HEK293 (cell line): ENCODE measurements around the gene ZNF771.

ENCODE experiments used
- CTCF ChIA-PET: fragments of 350-600 bp; formaldehyde crosslinking; extraction: SDS; loops from one replicate; lab custom pipeline; 2021; ENCODE audit warnings: antibody characterized with exemption; lab: Yijun Ruan, JAX
- POLR2A ChIA-PET: fragments of 300-600 bp; formaldehyde crosslinking; extraction: SDS; loops from one replicate; lab custom pipeline; 2020; ENCODE audit warnings: antibody characterized with exemption, inconsistent platforms; lab: Yijun Ruan, JAX
- H3K27ac ChIP-seq: fragments of 200-500 bp; sonication (Bioruptor generic); 2 replicates; pipeline ENCODE4 v1.5.1; 2014; ENCODE audit warnings: low read depth, low read length, control low read depth, inconsistent platforms; ENCODE audit errors: extremely low read depth
- H3K36me3 ChIP-seq, 2 experiments: fragments of 200-500 bp in 1 of 2; sonication (Bioruptor generic) in 1 of 2; 1 replicate in 1 of 2; 2 replicates in 1 of 2; pipeline ENCODE4 v1.5.1; 2014 to 2017; ENCODE audit warnings: inconsistent platforms in 2 of 2, low read length in 2 of 2; ENCODE audit not compliant: control insufficient read depth in 2 of 2, insufficient read depth in 1 of 2
- H3K4me1 ChIP-seq: fragments of 200-500 bp; sonication (Bioruptor generic); 2 replicates; pipeline ENCODE4 v1.5.1; 2014; ENCODE audit warnings: mild to moderate bottlenecking, low read length, inconsistent platforms; ENCODE audit not compliant: control insufficient read depth, insufficient read depth
- H3K4me3 ChIP-seq: 2 replicates; pipeline ENCODE4 v1.5.1; 2011; ENCODE audit warnings: low read depth, mild to moderate bottlenecking, control low read depth, low read length, moderate library complexity
- H3K9me3 ChIP-seq: fragments of 200-500 bp; sonication (Bioruptor generic); 2 replicates; pipeline ENCODE4 v1.5.1; 2014; ENCODE audit warnings: low read depth, low read length, inconsistent platforms; ENCODE audit not compliant: control insufficient read depth, insufficient read depth
- CTCF ChIP-seq: fragments of 450-650 bp; formaldehyde crosslinking; IDR thresholded peaks from 2 replicates; pipeline ENCODE4 v1.5.1; 2016; ENCODE audit warnings: missing biosample characterization, missing genetic modification characterization
- OVOL3 ChIP-seq: fragments of 450-650 bp; formaldehyde crosslinking; IDR thresholded peaks from 2 replicates; pipeline ENCODE4 v1.5.1; 2016; ENCODE audit warnings: missing biosample characterization, missing genetic modification characterization
- SCRT1 ChIP-seq: fragments of 450-650 bp; formaldehyde crosslinking; IDR thresholded peaks from 2 replicates; pipeline ENCODE4 v1.5.1; 2016; ENCODE audit warnings: missing biosample characterization, missing genetic modification characterization, borderline replicate concordance
- SCRT2 ChIP-seq: fragments of 450-650 bp; formaldehyde crosslinking; IDR thresholded peaks from 2 replicates; pipeline ENCODE4 v1.5.1; 2016; ENCODE audit warnings: missing biosample characterization, missing genetic modification characterization
- SP2 ChIP-seq: fragments of 450-650 bp; formaldehyde crosslinking; IDR thresholded peaks from 2 replicates; pipeline ENCODE4 v1.5.1; 2016; ENCODE audit warnings: missing biosample characterization, missing genetic modification characterization
- ZBTB11 ChIP-seq: fragments of 450-650 bp; formaldehyde crosslinking; conservative IDR thresholded peaks from 2 replicates; pipeline ENCODE4 v1.5.1; 2016; ENCODE audit warnings: low read depth, missing biosample characterization, missing genetic modification characterization
- ZFHX2 ChIP-seq: fragments of 450-650 bp; formaldehyde crosslinking; conservative IDR thresholded peaks from 2 replicates; pipeline ENCODE4 v1.5.1; 2016; ENCODE audit warnings: missing biosample characterization, missing genetic modification characterization
- ZNF114 ChIP-seq: fragments of 450-650 bp; formaldehyde crosslinking; IDR thresholded peaks from 2 replicates; pipeline ENCODE4 v1.5.0; 2017; ENCODE audit warnings: missing biosample characterization, missing genetic modification characterization
- ZNF138 ChIP-seq: fragments of 450-650 bp; formaldehyde crosslinking; IDR thresholded peaks from 2 replicates; pipeline ENCODE4 v1.5.1; 2016; ENCODE audit warnings: missing biosample characterization, missing genetic modification characterization, borderline replicate concordance
- ZNF2 ChIP-seq: fragments of 450-650 bp; formaldehyde crosslinking; IDR thresholded peaks from 2 replicates; pipeline ENCODE4 v1.5.1; 2016; ENCODE audit warnings: missing biosample characterization, missing genetic modification characterization
- ZNF214 ChIP-seq: fragments of 450-650 bp; formaldehyde crosslinking; IDR thresholded peaks from 2 replicates; pipeline ENCODE4 v1.5.1; 2017; ENCODE audit warnings: missing biosample characterization, mild to moderate bottlenecking, missing genetic modification characterization, borderline replicate concordance
- ZNF354C ChIP-seq: fragments of 450-650 bp; formaldehyde crosslinking; IDR thresholded peaks from 2 replicates; pipeline ENCODE4 v1.5.1; 2016; ENCODE audit warnings: missing biosample characterization, missing genetic modification characterization, low read depth, borderline replicate concordance
- ZNF501 ChIP-seq: fragments of 450-650 bp; formaldehyde crosslinking; IDR thresholded peaks from 2 replicates; pipeline ENCODE4 v1.5.1; 2016; ENCODE audit warnings: missing biosample characterization, missing genetic modification characterization
- ZNF776 ChIP-seq: fragments of 450-650 bp; formaldehyde crosslinking; IDR thresholded peaks from 2 replicates; pipeline ENCODE4 v1.5.0; 2017; ENCODE audit warnings: missing biosample characterization, missing genetic modification characterization, borderline replicate concordance
- ZNF843 ChIP-seq: fragments of 450-650 bp; formaldehyde crosslinking; IDR thresholded peaks from 2 replicates; pipeline ENCODE4 v1.5.1; 2016; ENCODE audit warnings: missing biosample characterization, missing genetic modification characterization
- TF ChIP-seq, protein P1 (sequence below): fragments of 450-650 bp; formaldehyde crosslinking; IDR thresholded peaks from 2 replicates; pipeline ENCODE4 v1.5.1; 2016; ENCODE audit warnings: missing biosample characterization, missing genetic modification characterization, low read depth
- TF ChIP-seq, protein P2 (sequence below): fragments of 450-650 bp; formaldehyde crosslinking; IDR thresholded peaks from 2 replicates; pipeline ENCODE4 v1.5.1; 2016; ENCODE audit warnings: missing biosample characterization, missing genetic modification characterization

ZNF771 gene

DNA sequence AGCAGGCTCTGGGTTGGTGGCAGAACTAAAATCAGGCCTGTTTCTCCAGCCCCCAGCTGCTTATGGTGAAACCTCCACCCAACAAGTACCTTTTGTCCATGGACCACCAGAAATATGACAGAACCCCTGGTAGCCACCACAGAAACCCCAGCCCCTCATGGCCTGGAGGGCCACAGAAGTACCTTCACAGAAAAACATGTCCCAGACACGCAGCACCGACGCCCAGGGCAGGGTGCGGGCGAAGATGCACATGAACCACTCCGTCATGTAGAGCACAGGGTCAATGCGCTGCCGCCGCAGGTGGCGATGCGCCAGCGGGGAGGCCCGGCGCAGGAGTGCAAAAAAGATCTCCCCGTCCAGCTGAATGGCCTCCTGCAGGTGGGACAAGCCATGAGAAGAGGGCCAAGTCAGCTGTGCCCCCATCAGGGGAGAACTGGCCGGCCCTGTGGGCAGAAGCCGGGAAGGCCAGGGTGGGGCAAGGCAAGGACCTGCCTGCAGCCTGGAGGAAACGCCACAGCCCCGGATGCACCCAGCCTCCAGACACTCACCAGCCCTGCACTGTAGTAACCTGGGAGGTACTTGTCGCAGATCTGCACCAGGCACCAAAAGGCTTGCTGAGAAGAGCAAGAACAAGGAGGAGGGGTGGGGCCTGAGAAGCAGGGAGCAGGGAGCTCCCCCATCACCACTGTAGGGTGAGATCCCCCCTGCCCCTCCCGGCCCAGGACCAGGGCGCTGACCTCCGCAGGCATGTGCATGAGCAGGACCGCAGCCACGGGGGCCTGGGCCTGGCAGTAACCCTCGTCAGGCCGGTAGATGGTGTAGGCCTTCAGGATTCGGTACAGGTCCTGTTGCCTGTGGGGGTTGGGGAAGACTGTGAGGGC, 48.2 kb upstream of the ZNF771 start:
- POLR2A ChIA-PET, result interaction anchor here (0.5 to 2.9 kb wide), 5 partner anchors 11 to 48 kb away, joined by 3 to 17 read pairs (median 4); partner anchors contain the start of genes TBC1D10B and ZNF771
- Histone ChIP-seq H3K36me3 (peaks cover 21 to 71% of the 10 kb centered on the region in 2 experiments; a peak in 2 of 3 replicates), H3K27ac (no peak overlapping the region)
- TF ChIP-seq SP2 (tag by site-specific recombination) (0 out of 2 replicates have a peak, but pooled peaks have one; percentile 6), ZNF354C (tag by site-specific recombination) (no peak), SCRT1 (tag by site-specific recombination) (0 out of 2 replicates have a peak, but pooled peaks have one; percentile 23), ZNF214 (no peak), ZNF843 (tag by site-specific recombination) (no peak), SCRT2 (tag by site-specific recombination) (peak; percentile 83), CTCF (tag by site-specific recombination) (no peak)
- TF ChIP-seq, all 188 proteins: peak for 3
- CTCF ChIA-PET, result interaction anchor here (0.6 to 1.8 kb wide), 4 partner anchors 8 to 62 kb away, joined by 3 to 5 read pairs (median 4); no protein-coding TSS in a partner anchor
- no peaks in the 10 kb centered on the region for H3K4me1 ChIP-seq
- no peaks in the 10 kb centered on the region for H3K9me3 ChIP-seq
- no peak overlapping the region for H3K4me3 ChIP-seq

- no peak overlapping the region for H3K4me3 ChIP-seq
- POLR2A ChIA-PET, result interaction anchor here (0.5 to 2.9 kb wide), 3 partner anchors 10 to 37 kb away, joined by 3 to 17 read pairs (median 7); partner anchors contain the start of gene TBC1D10B
- H3K4me1 ChIP-seq, result no peaks in the 10 kb centered on the region
- TF ChIP-seq ZNF138 (tag by site-specific recombination) (no peak), OVOL3 (tag by site-specific recombination) (no peak), ZBTB11 (tag by site-specific recombination) (no peak), ZNF114 (tag by site-specific recombination) (no peak), ZNF501 (tag by site-specific recombination) (no peak), ZNF2 (tag by site-specific recombination) (no peak), ZFHX2 (tag by site-specific recombination) (no peak), ZNF776 (tag by site-specific recombination) (no peak)
- TF ChIP-seq, protein P1, sequence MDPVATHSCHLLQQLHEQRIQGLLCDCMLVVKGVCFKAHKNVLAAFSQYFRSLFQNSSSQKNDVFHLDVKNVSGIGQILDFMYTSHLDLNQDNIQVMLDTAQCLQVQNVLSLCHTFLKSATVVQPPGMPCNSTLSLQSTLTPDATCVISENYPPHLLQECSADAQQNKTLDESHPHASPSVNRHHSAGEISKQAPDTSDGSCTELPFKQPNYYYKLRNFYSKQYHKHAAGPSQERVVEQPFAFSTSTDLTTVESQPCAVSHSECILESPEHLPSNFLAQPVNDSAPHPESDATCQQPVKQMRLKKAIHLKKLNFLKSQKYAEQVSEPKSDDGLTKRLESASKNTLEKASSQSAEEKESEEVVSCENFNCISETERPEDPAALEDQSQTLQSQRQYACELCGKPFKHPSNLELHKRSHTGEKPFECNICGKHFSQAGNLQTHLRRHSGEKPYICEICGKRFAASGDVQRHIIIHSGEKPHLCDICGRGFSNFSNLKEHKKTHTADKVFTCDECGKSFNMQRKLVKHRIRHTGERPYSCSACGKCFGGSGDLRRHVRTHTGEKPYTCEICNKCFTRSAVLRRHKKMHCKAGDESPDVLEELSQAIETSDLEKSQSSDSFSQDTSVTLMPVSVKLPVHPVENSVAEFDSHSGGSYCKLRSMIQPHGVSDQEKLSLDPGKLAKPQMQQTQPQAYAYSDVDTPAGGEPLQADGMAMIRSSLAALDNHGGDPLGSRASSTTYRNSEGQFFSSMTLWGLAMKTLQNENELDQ (tag by site-specific recombination), result no peak
- TF ChIP-seq, protein P2, sequence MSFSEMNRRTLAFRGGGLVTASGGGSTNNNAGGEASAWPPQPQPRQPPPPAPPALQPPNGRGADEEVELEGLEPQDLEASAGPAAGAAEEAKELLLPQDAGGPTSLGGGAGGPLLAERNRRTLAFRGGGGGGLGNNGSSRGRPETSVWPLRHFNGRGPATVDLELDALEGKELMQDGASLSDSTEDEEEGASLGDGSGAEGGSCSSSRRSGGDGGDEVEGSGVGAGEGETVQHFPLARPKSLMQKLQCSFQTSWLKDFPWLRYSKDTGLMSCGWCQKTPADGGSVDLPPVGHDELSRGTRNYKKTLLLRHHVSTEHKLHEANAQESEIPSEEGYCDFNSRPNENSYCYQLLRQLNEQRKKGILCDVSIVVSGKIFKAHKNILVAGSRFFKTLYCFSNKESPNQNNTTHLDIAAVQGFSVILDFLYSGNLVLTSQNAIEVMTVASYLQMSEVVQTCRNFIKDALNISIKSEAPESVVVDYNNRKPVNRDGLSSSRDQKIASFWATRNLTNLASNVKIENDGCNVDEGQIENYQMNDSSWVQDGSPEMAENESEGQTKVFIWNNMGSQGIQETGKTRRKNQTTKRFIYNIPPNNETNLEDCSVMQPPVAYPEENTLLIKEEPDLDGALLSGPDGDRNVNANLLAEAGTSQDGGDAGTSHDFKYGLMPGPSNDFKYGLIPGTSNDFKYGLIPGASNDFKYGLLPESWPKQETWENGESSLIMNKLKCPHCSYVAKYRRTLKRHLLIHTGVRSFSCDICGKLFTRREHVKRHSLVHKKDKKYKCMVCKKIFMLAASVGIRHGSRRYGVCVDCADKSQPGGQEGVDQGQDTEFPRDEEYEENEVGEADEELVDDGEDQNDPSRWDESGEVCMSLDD (tag by site-specific recombination), result no peak
- TF ChIP-seq, all 188 proteins: peak for 0
- CTCF ChIA-PET, result interaction anchor here (1.5 to 1.8 kb wide), 2 partner anchors 9 to 49 kb away, joined by 4 to 5 read pairs; no protein-coding TSS in a partner anchor
- peaks cover 21 to 77% of the 10 kb centered on the region in 2 experiments; a peak in 2 of 3 replicates for H3K36me3 ChIP-seq
- no peaks in the 10 kb centered on the region for H3K9me3 ChIP-seq
- H3K27ac ChIP-seq, result no peak overlapping the region
These were observed 47.6 kb upstream of the ZNF771 start for GRCh38 chr16:30359871-30360170.
